Measurements from ENCODE around the gene NKD2. TPM values are rescaled to one million over a fixed set of nuclear protein-coding genes. Genes with fewer than 3 reads are reported as not detected.

NKD2 gene
- total RNA-seq, 1 experiment from 2014 or later: 12.8 TPM

DNA sequence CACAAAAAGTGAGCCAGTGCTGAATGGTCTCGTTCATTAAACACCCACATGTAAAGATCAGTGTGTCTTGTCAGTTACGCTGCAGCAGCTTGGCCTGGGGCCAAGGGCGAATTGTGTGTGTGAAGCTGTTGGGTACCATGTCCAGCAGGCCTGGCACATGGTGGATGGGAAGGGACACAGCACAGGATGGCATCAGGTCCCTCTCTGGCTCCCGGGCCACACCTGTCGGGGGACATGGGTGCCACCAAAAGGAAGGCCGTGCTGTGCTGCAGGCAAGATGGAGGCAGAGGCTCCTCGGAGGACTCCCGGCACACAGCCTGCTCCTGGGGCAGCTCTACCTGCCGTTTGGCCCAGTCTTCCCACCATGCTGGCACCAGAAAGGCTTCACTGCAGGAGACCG lies 32.0 kb downstream of the NKD2 start:
- DNase-seq (ENCODE audit: low spot score) (no peak), ATAC-seq (no peak)
- H3K27me3 Mint-ChIP-seq (ENCODE audit: low read depth): peaks cover 10% of the 10 kb centered on the region; the same call in 1 of the 2 replicates
- ChIA-PET POLR2A (no interaction called here), CTCF (no interaction called here)
- no peak overlapping the region for H3K27ac Mint-ChIP-seq
- no peak for TF ChIP-seq FOXJ3 (CRISPR knock-in tag; IDR thresholded peaks at IDR 0.05; ENCODE audit: borderline replicate concordance)
- no peak for TF ChIP-seq PRRX2 (CRISPR knock-in tag; IDR thresholded peaks at IDR 0.05)
- no peak for TF ChIP-seq ZNF317 (CRISPR knock-in tag; IDR thresholded peaks at IDR 0.05; ENCODE audit: borderline replicate concordance, low read depth)
- TF ChIP-seq, protein P1, sequence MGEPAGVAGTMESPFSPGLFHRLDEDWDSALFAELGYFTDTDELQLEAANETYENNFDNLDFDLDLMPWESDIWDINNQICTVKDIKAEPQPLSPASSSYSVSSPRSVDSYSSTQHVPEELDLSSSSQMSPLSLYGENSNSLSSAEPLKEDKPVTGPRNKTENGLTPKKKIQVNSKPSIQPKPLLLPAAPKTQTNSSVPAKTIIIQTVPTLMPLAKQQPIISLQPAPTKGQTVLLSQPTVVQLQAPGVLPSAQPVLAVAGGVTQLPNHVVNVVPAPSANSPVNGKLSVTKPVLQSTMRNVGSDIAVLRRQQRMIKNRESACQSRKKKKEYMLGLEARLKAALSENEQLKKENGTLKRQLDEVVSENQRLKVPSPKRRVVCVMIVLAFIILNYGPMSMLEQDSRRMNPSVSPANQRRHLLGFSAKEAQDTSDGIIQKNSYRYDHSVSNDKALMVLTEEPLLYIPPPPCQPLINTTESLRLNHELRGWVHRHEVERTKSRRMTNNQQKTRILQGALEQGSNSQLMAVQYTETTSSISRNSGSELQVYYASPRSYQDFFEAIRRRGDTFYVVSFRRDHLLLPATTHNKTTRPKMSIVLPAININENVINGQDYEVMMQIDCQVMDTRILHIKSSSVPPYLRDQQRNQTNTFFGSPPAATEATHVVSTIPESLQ (CRISPR knock-in tag; IDR thresholded peaks at IDR 0.05): no peak
- TF ChIP-seq SMAD4 (CRISPR knock-in tag; IDR thresholded peaks at IDR 0.05): no peak
- TF ChIP-seq, protein P2, sequence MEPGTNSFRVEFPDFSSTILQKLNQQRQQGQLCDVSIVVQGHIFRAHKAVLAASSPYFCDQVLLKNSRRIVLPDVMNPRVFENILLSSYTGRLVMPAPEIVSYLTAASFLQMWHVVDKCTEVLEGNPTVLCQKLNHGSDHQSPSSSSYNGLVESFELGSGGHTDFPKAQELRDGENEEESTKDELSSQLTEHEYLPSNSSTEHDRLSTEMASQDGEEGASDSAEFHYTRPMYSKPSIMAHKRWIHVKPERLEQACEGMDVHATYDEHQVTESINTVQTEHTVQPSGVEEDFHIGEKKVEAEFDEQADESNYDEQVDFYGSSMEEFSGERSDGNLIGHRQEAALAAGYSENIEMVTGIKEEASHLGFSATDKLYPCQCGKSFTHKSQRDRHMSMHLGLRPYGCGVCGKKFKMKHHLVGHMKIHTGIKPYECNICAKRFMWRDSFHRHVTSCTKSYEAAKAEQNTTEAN (CRISPR knock-in tag; IDR thresholded peaks at IDR 0.05): no peak
- TF ChIP-seq SP1 (CRISPR knock-in tag; conservative IDR thresholded peaks at IDR 0.05): no peak
- TF ChIP-seq ZBTB21 (CRISPR knock-in tag; IDR thresholded peaks at IDR 0.05; ENCODE audit: borderline replicate concordance): no peak
- TF ChIP-seq, protein P3, sequence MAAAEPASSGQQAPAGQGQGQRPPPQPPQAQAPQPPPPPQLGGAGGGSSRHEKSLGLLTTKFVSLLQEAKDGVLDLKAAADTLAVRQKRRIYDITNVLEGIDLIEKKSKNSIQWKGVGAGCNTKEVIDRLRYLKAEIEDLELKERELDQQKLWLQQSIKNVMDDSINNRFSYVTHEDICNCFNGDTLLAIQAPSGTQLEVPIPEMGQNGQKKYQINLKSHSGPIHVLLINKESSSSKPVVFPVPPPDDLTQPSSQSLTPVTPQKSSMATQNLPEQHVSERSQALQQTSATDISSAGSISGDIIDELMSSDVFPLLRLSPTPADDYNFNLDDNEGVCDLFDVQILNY (CRISPR knock-in tag; IDR thresholded peaks at IDR 0.05): no peak
- TF ChIP-seq NFE2L1 (CRISPR knock-in tag; IDR thresholded peaks at IDR 0.05): no peak
- TF ChIP-seq TEAD1 (CRISPR knock-in tag; IDR thresholded peaks at IDR 0.05): no peak
- no peak for TF ChIP-seq ATF1 (CRISPR knock-in tag; IDR thresholded peaks at IDR 0.05)
- no peak for TF ChIP-seq TEAD4 (CRISPR knock-in tag; IDR thresholded peaks at IDR 0.05)
- TF ChIP-seq, protein P4, sequence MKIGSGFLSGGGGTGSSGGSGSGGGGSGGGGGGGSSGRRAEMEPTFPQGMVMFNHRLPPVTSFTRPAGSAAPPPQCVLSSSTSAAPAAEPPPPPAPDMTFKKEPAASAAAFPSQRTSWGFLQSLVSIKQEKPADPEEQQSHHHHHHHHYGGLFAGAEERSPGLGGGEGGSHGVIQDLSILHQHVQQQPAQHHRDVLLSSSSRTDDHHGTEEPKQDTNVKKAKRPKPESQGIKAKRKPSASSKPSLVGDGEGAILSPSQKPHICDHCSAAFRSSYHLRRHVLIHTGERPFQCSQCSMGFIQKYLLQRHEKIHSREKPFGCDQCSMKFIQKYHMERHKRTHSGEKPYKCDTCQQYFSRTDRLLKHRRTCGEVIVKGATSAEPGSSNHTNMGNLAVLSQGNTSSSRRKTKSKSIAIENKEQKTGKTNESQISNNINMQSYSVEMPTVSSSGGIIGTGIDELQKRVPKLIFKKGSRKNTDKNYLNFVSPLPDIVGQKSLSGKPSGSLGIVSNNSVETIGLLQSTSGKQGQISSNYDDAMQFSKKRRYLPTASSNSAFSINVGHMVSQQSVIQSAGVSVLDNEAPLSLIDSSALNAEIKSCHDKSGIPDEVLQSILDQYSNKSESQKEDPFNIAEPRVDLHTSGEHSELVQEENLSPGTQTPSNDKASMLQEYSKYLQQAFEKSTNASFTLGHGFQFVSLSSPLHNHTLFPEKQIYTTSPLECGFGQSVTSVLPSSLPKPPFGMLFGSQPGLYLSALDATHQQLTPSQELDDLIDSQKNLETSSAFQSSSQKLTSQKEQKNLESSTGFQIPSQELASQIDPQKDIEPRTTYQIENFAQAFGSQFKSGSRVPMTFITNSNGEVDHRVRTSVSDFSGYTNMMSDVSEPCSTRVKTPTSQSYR (CRISPR knock-in tag; IDR thresholded peaks at IDR 0.05): no peak
- TF ChIP-seq, protein P5, sequence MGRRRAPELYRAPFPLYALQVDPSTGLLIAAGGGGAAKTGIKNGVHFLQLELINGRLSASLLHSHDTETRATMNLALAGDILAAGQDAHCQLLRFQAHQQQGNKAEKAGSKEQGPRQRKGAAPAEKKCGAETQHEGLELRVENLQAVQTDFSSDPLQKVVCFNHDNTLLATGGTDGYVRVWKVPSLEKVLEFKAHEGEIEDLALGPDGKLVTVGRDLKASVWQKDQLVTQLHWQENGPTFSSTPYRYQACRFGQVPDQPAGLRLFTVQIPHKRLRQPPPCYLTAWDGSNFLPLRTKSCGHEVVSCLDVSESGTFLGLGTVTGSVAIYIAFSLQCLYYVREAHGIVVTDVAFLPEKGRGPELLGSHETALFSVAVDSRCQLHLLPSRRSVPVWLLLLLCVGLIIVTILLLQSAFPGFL (CRISPR knock-in tag; IDR thresholded peaks at IDR 0.05; ENCODE audit: borderline replicate concordance): no peak
- TF ChIP-seq ZNF219 (CRISPR knock-in tag; IDR thresholded peaks at IDR 0.05; ENCODE audit: borderline replicate concordance): no peak
- no peak for TF ChIP-seq MYBL2 (CRISPR knock-in tag; IDR thresholded peaks at IDR 0.05)
- TF ChIP-seq, protein P6, sequence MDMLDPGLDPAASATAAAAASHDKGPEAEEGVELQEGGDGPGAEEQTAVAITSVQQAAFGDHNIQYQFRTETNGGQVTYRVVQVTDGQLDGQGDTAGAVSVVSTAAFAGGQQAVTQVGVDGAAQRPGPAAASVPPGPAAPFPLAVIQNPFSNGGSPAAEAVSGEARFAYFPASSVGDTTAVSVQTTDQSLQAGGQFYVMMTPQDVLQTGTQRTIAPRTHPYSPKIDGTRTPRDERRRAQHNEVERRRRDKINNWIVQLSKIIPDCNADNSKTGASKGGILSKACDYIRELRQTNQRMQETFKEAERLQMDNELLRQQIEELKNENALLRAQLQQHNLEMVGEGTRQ (CRISPR knock-in tag; IDR thresholded peaks at IDR 0.05): no peak
- TF ChIP-seq, protein P7, sequence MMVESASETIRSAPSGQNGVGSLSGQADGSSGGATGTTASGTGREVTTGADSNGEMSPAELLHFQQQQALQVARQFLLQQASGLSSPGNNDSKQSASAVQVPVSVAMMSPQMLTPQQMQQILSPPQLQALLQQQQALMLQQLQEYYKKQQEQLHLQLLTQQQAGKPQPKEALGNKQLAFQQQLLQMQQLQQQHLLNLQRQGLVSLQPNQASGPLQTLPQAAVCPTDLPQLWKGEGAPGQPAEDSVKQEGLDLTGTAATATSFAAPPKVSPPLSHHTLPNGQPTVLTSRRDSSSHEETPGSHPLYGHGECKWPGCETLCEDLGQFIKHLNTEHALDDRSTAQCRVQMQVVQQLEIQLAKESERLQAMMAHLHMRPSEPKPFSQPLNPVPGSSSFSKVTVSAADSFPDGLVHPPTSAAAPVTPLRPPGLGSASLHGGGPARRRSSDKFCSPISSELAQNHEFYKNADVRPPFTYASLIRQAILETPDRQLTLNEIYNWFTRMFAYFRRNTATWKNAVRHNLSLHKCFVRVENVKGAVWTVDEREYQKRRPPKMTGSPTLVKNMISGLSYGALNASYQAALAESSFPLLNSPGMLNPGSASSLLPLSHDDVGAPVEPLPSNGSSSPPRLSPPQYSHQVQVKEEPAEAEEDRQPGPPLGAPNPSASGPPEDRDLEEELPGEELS (CRISPR knock-in tag; IDR thresholded peaks at IDR 0.05): no peak
- peaks cover 64% of the 10 kb centered on the region for H3K36me3 Mint-ChIP-seq
- no peak overlapping the region for H3K4me3 Mint-ChIP-seq
- peaks cover 59% of the 10 kb centered on the region for H3K9me3 Mint-ChIP-seq
- peaks cover 4% of the 10 kb centered on the region; the same call in 1 of the 2 replicates for H3K4me1 Mint-ChIP-seq

Data from WTC11 (cell line).